Measurements from ENCODE around the gene ZNF385C.

DNA sequence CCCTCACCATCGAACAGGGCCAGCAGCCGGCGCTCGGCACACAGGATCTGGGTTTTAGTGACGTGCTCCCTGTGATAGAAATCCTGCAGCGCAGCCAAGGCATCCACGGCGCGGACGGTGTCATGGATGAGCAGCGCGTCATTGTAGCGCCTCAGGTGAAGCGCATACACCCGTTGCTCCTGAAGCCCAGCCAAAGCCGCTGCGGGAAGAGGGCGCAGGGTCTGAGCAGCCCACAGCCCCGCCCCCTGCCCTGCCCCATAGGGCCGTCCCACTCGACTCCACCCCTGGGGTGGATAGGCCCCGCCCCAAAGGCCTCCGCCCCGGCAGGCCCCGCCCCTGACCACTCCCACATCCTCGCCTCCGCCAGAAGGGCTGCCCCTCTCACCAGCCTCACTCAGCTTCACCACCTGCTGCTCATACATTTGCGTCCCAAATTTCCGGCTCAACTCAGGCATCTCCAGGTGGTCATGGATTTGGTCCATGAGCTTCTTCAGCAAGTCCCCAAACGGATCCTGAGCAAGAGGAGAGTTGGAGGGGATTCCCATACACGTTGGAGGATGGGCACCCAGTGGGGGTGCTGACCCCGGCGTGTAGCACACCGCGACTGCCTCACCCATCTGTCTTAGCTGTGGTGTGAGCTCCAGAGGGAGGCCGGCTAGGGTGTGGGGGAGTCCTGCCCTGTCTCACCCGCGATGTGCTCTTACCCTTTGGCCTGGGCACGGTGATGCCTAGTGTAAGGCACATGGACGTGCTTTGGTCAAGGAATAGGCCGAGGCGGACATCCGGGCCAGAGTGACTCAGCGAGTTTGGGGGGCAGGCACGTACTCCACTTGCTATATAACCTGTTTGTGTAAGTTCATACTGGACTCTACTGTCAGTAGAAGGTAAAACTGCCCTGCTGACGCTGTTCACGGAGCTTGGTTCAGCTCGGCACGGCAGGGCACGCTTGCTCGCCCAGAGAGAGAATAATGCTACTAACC lies 9.6 kb upstream of the ZNF385C start:
- TF ChIP-seq, protein P1, sequence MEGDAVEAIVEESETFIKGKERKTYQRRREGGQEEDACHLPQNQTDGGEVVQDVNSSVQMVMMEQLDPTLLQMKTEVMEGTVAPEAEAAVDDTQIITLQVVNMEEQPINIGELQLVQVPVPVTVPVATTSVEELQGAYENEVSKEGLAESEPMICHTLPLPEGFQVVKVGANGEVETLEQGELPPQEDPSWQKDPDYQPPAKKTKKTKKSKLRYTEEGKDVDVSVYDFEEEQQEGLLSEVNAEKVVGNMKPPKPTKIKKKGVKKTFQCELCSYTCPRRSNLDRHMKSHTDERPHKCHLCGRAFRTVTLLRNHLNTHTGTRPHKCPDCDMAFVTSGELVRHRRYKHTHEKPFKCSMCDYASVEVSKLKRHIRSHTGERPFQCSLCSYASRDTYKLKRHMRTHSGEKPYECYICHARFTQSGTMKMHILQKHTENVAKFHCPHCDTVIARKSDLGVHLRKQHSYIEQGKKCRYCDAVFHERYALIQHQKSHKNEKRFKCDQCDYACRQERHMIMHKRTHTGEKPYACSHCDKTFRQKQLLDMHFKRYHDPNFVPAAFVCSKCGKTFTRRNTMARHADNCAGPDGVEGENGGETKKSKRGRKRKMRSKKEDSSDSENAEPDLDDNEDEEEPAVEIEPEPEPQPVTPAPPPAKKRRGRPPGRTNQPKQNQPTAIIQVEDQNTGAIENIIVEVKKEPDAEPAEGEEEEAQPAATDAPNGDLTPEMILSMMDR (IDR thresholded peaks at IDR 0.05), result no peak
- no peak for TF ChIP-seq POLR2AphosphoS5 (IDR thresholded peaks at IDR 0.05)

Measured in breast epithelium (tissue), 3 donors.